Hematopoietic multipotent progenitor cell treated with erythropoietin and hydrocortisone succinate and interleukin-3 and kit ligand, for 8 days (in vitro differentiated cells): ENCODE measurements around the gene FAM72C.
"Not testable (repeated sequence)": the region's sequence is repeated elsewhere in the genome, so short reads cannot be mapped to it uniquely, and the experiment has no call there.

Experiments
- DNase-seq: peaks from one replicate; pipeline ENCODE4 v3.0.0-alpha.2; 2015

The FAM72C gene

DNA sequence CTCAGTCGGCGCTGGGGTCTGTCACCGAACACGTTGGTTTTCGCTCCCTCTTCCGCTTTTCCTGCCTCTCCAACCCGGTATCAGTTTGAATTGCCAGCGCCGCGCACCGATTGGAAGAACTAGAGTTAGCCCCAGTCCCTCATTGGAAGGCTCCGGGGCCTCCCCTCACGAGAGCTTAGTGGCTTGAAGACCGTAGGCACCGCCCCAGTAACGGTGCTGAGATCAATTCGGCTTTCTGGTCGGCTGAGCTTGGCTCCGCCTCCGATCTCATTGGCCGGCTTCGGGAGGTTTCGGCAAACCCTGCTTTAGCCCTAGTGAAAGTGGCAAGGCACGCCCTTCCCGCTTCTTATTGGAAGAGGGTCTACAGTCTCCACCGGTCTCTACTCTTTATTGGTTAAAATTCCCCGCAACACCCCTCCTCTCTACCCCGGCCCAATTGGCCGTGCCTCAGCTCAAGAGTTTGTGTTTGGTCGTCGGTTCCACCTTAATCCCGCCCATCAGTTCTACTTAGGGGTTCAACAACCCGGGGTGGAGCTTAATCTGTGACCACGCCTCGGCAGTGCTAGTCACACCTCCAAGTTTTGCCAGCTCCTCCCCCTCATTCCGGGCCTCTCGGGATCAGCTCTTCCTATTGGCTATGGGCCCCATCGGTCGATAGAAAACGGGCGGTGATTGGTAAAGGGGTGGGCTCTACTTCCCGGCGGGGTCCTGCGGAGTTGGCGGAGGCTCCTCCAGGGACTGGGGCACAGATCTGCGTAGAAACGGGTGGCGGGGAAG, at the start of gene FAM72C:
TSS of gene FAM72C (minus strand) at position 63 of the 777 bp plus-strand sequence. CDS start 845 bp downstream, outside the sequence.
- DNase-seq, result not testable (repeated sequence)

DNA sequence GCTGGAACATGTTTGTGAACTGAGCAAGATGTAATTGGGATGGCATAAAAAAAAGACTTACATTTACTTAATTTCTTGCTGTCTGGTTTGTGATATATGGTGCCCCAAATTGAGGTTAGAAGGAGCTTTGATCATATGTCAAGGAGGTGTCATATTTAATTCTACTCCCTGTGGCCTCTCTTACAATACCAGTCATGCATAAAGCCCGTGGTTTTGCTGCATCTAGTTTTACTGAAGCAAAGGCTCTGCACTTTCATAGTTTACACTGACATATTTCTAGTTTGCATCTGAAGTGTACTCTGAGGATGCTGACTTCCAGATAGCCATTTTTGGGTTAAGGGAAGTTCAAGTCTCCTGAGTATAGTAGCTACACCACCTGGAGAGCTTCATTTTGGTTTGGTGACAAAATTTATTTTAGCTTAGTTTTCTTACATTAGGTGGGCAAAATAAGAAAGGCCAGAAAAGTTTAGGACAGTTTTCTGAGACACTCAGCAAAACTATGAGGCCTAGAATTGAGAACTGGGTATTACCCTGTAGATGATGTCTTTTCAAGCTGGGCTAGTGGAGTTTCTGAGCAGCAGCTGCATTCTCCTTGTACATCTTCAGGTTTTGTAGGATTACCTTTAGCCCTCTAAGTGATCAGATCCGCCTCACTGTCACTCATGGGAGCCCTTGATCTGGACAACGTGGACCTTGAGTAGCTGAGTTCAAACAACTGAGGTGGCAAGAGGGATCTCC, 48.4 kb upstream of the FAM72C start:
- not testable (repeated sequence) for DNase-seq

DNA sequence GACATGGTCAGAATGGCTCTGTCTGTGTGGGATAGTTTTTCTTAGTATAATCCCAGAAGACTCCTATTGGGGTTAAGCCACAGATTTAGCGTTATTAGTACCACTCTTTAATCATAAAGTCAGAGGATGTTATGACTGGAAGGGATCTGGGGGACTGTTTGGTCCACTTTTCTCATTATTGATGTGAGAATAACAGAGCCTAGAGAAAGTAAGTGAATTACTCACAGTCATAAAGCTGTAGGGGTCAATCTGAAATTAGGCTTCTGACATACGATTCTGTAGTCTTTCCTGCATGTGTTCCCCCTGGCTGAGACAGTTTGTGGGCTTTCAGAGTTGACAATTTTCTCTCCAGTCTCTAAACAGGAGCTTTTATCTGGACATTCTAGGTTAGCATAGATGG, 47.3 kb upstream of the FAM72C start:
- not testable (repeated sequence) for DNase-seq

DNA sequence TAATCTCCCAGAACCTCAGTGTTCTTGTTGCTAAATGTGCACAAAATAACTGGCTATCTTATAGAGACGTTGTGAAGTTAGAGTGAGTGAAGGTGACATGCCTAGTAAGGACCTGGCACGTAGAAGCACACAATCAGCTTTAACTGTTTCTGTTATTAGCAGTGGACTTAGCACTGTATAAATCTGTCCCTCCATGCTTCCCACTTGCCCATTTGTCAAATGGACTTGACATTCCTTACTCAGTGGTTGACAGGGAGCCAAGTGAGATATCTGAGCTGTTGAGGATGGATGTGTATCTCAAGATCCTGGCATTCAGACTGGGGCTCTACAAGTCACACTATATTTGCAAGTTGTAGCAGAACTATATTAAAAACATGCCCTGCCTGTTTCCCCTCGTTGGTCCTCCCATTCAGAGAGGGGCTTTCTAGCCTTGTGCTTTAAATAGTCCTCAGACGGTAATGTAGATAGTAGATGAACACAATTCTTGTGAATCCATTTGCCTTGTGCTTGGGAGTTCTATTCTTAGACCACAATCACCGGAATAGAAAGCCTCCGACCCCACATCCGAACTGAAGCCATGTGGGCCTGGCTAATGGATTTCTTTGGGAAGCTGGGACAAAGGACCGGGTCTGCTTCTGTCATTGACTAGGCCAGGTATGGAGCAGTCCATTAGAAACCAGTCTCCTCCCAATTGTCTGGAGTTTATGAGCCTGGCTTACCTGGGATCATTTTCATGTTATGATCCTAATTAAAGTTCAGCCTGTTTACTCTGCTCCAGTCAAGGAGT, 43.6 kb upstream of the FAM72C start:
- not testable (repeated sequence) for DNase-seq

DNA sequence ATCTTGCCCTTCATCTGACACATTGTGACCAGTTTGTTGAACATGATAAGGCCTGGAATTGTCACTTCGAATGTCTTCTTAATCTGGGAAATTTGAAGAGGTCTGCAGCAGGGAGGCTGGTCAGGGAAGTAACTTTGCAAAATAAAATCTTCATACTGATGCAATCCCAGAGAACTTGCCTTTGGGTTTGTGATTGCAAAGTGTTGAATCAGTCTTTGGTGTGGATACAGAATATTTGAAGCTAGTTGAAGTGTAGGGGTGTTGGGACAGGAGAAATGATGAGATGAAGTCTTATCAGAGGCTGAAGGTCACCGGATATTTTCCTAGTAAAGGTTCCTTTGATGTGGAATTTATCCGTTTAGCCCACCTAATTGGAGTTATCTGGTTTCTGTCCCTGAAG, 42.7 kb upstream of the FAM72C start:
- DNase-seq, result not testable (repeated sequence)

DNA sequence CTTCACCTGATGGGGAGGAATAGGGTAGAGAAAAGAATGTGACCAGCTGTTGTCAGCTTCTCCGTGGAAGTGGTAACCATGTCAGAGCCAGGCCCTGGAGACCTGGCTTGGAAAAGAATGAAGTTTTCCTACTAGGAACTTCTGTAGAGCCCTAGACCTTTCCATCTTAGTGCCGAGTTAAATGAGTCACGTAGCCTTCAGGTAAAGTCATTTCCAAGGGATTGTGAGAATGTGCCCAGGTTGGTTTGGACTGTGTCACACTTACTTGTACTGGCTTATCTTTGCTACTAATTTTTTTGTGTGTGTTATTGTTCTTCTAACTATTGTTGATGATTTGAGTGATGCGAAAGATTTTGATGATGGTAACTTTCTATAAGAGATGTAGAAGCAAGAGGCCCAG, 42.3 kb upstream of the FAM72C start:
- not testable (repeated sequence) for DNase-seq

DNA sequence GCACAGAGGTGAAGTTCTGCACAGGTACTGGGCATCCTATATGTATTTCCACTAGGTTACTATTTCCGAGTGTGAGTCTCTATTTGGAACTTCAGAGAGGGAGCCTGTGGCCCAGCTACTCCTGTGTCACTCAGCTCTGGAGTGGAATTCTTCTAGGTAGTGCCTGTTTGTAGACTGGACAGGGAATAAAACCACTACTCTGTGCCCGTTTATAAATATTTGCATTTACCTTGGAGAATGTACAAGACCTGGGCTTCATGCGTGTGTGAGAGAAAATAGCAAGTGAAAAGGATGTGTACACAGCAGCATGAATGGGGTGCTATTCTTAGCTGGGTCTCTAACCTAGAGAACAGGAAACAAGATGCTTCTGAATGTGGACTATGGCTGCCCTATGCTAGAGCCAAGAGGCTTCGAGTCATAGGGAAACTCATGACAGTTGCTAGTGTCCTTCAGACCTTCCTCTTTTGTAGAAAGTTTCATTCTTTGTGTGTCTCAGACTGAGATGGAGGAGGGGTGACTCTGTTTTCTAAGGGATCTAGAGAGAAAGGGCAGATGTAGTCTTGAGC, 40.5 kb upstream of the FAM72C start:
- not testable (repeated sequence) for DNase-seq

DNA sequence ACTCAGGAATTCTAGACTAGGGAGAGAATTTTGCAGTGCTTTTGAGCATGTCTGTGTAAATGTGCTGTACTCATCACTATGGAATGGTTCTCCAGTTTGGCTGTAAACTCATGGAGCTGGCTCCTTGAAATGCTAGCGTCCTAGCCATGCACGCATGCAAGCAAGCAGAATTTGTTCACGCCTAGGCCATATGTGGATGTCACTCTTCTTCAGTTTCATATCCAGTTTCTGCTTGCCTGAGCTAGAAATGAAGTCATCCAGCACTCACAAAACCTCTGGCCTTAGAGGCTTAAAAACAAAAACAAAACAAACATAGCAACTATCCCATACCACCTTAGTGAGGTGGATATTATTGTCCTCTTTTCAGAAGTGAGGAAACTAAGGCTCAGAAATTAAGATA, 37.6 kb upstream of the FAM72C start:
- not testable (repeated sequence) for DNase-seq

DNA sequence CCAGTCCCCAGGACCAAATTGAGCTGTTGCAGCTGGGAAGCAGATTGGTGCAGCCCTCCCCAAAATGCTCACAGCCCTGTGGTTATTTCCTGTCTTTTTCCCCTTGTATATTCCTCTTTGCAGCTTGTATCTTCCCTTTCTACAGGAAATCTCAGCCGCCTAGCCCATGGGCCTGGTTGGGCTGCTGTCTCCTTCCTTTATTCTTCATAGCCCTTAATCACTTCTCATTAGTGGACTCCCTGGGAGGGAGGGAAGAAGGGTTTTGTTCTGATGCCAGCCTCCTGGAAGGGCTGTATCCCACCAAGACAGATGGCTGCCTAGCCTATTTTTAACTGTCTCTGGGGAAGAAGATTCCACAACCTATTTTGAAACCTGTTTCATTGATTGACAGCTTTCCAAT, 32.5 kb upstream of the FAM72C start:
- DNase-seq, result not testable (repeated sequence)

DNA sequence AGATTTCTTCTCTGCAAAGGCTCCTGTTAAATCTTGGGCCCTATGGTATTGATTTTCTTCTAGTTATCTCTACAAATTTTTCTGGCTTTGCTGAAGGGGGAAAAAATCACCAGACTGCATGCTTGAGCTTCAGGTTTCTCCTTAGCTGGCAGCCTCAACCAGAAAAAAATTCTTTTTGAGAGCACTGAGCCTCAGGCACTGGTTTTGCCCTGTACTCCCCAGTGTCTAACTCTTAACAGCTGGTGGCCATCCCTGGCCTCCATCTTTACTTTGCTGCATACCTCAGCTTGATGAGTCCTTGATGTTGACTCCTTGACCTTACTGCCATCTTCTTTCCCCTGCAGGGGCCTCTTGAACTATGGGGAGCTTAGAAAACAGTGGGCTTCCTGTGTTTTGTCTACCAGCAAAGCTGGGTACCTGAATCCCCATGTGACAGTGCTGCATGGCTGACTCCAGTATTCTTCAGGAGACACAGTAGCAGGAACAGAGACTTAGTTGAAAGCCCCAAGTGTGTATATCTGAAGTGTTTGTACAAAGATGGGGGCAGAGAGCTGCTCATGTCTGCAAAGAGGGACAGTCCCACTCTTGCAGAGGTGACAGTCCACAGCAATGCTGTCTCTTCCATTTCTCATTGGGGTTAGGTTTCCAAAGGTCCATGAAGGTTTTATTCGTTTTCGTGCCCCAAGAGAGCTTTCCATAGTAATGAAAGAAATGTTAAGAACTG, 31.7 kb upstream of the FAM72C start:
- DNase-seq, result not testable (repeated sequence)

DNA sequence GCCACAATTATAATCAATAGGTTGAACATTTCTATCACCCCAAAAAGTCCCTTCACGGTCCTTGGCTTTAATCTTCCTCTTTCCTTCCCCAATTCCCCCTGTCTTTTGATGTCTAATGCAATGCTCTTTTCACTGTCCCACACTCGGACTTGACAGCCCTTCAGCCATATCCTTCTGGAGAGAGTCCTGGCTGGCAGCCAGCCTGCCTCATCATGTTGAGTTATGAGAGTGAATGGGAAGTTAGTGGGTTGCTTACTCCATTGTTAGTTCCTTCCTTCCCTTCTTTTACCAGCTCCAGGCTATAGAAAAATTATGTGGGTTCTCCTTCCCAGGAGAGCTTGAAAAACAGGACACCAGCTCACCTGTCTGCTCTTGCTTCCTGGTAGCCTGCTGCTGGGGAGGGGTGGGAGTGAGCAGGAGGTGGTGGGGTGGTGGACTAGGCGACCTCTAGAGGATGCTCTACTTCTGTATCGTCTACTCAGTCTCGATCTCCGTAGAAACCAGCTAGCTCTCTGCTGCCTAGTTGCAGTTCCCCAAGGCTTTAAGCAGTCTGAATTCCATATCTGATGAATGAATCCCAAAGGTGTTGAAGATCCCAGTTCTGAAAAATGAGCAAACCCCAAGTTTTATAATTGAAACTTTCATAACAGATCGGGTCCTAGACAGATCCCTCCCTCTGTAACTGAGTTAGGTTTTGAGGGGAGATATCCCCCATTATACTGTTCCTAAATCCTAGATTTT, 30.5 kb upstream of the FAM72C start:
- not testable (repeated sequence) for DNase-seq

DNA sequence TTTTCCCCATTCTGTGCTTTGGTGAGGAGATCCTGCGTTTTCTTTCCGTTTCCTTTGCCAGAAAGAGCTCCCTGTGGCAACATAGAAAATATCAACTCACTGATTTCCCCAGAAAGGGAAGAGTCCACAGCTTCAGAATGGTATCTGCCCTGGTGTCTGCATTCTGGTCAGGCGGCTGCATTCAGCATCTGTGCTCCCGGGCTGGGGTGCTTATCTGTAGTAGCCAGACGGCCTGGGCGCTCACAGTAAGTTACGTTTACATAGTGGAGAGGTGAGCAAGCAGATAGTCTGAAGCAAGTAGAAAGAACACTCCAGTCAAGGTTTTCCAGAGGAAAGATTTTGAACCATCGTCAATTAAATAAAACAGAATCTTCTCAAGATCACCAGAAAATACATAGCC, 29.3 kb upstream of the FAM72C start:
- DNase-seq, result not testable (repeated sequence)

DNA sequence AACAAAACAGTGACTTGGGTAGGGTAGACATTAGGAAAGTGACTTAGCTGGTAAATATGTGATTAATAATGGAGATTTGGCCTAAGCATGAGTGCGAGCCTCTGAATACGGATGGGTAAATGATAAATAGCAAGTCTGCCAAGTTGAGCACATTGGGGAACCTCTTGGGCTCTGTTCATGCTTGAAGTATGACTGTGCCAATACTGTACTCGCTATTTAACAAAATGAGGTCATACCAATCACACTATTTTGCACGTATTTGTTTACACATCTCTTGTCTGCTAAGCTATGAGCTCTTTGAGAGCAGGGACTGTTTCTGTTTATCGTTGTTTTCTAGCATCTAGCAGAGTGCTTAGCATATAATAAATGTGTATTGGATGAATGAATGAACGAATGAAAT, 24.2 kb upstream of the FAM72C start:
- not testable (repeated sequence) for DNase-seq

DNA sequence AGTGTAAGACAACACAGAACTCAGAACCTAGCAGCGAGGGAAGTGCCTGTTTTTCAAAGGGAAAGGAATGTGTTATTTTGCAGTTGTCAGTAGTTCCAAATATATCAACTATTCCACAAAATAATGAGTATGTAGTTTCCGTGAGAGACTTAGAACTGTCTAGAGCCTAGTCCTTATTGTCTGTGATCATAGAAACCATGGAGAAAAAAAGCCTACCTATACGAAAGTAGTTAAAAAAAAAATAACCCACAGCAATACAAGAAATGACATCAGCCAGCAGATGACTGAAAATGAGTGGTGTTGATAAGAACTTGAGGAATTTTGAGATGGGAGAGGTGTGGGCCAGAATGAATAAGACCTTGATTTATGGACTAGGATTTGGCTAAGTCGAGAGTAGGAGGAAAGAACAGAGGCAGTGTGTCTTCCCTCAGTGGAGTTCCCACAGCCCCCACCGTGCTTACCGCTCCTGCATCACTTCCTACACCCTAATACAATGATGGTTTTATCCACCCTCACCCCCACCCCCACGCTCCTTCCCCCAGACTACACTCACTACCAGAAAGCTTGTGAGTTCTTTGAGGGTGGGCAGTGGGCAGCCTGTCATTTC, 21.6 kb upstream of the FAM72C start:
- not testable (repeated sequence) for DNase-seq

DNA sequence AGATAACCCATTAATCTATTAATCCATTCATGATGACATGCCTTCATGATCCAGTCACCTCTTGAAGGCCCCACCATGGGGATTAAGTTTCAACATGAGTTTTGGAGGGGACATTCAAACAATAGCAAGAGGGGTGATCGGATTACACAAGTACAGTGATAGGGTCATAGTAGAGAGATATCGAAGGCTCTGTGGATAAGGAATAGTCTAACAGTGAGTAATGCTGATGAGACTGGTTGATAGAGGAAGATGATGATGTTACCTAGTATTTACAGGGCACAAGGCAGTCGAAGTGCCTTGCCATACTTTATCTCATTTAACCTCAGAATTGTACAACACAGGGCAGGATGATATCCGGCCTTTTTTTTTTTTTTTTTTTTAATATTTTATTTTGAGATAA, 18.9 kb upstream of the FAM72C start:
- DNase-seq, result not testable (repeated sequence)

DNA sequence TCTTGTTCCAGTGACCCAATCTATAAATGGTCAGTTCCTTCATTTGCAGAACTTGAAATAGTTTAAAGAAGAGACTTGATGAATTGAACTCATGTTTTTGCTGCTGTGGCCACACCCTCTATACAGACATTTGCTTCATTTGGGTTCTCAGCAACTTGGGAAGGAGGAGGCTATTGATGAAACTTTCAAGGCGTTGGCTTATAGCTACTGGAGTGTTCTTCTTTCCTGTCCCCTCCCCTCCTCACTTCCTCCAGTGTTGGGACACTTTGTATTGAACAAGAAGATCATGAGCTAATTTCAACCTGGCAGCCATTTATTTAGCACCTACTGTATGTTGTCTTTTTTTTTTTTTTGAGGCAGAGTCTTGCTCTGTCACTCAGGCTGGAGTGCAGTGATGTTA, 17.9 kb upstream of the FAM72C start:
- not testable (repeated sequence) for DNase-seq

DNA sequence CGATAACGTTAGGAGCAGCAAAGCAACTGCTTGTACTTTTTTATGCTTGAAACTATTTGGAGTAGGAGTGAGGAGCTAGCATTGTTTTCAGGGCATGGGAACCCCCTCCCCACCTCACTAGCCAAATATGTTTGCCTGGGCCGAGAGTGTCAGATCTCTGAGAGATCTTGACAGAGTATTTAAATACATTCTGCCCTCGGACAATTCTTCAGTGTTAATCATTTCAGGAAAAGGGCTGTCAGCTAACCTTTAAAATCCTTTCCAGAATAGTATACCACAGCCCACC, 17.6 kb upstream of the FAM72C start:
- not testable (repeated sequence) for DNase-seq

DNA sequence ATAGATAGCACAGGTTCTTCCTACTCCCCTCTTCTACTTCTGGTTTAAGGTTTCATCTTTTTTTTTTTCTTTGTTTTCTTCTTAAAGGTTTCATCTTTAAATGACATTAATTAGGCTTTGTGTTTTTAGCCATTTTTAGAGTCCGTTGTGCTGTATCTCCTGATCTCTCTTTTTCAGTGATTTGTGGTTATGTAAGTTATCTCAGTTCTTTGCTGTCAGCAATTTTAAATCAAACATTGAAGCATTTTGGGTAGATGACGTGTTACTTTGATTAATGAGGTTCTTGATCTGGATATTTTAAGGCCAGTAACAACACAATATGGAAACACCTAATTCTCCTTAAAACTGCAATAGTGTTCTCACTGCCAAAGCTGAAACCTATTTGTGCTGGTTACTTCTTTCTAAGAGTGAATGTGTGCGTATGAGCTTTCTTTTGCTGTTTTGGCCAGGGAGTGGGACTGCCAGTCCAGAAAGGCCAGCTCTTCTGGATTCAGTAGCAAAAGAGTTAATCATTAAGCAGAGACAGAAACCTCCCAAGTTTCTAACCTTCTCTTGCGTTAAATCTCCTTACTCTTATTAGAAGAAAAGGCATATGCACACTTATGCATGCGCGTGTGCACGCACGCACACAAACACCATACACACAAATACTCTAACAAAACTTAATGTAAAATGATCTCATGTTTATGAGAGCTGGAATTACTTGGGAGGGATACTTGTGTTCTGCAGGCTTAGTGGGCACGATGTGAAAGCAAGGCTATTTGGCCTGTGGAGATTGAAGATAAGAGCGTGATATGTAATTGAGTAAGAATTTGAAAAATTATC, 17.0 kb upstream of the FAM72C start:
- not testable (repeated sequence) for DNase-seq

DNA sequence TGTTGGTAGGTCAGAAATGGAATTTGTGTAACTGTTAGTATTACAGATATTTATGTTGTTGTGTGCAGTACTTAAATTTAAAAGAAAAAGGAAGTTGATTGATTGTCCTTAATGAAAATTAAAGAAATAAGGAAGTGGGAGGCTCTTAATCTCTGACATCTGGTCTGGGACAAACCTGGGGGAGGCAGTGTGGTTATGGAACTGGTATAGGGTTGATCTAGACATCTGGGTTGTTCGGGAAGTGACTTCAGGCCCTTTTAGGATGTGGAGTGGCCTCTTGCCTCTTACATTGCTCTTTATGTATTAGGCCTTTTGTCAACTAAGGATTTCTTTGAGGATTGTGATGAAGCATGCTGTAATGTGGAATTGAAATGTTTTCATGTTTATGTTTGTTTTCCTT, 16.1 kb upstream of the FAM72C start:
- DNase-seq, result not testable (repeated sequence)
